Eye (tissue), 1 donor: ENCODE measurements around the gene PPP2R5A.
"Not testable (repeated sequence)": the region's sequence is repeated elsewhere in the genome, so short reads cannot be mapped to it uniquely, and the experiment has no call there.

ENCODE experiments used
- DNase-seq: peaks from one replicate; pipeline ENCODE4 v3.0.0-alpha.2; 2015

The PPP2R5A gene

GRCh38 chr1:212302745-212303383 is 17.7 kb downstream of the PPP2R5A start:
- no peak for DNase-seq

- no peak for DNase-seq
Measured at GRCh38 chr1:212305342-212305741, 20.1 kb downstream of the PPP2R5A start.

- DNase-seq: not testable (repeated sequence)
Measured at GRCh38 chr1:212305984-212306452, 20.8 kb downstream of the PPP2R5A start.

GRCh38 chr1:212309967-212310366 is 24.8 kb downstream of the PPP2R5A start:
- no peak for DNase-seq

- no peak for DNase-seq
Measured at GRCh38 chr1:212310383-212310782, 25.2 kb downstream of the PPP2R5A start.

- no peak for DNase-seq
Measured at GRCh38 chr1:212311836-212312497, 26.8 kb downstream of the PPP2R5A start.

- no peak for DNase-seq
Measured at GRCh38 chr1:212313616-212314015, 28.4 kb downstream of the PPP2R5A start.

- DNase-seq: no peak
Measured at GRCh38 chr1:212315184-212315583, 30.0 kb downstream of the PPP2R5A start.

- DNase-seq: no peak
Measured at GRCh38 chr1:212315907-212316306, 30.7 kb downstream of the PPP2R5A start.

- no peak for DNase-seq
Measured at GRCh38 chr1:212317916-212318315, 32.7 kb downstream of the PPP2R5A start.

GRCh38 chr1:212321031-212321430 is 35.8 kb downstream of the PPP2R5A start:
- DNase-seq: not testable (repeated sequence)

GRCh38 chr1:212323066-212323465 is 37.9 kb downstream of the PPP2R5A start:
- no peak for DNase-seq

GRCh38 chr1:212326541-212326940 is 41.3 kb downstream of the PPP2R5A start:
- DNase-seq: no peak

GRCh38 chr1:212328248-212328647 is 43.0 kb downstream of the PPP2R5A start:
- no peak for DNase-seq

- no peak for DNase-seq
Measured at GRCh38 chr1:212329105-212329504, 43.9 kb downstream of the PPP2R5A start.

GRCh38 chr1:212341090-212341489 is 55.9 kb downstream of the PPP2R5A start:
- DNase-seq: no peak

- DNase-seq: no peak
Measured at GRCh38 chr1:212344905-212345304, 59.7 kb downstream of the PPP2R5A start.

- no peak for DNase-seq
Measured at GRCh38 chr1:212346601-212347000, 61.4 kb downstream of the PPP2R5A start.

GRCh38 chr1:212351588-212352362 is 66.6 kb downstream of the PPP2R5A start:
- DNase-seq: no peak

GRCh38 chr1:212353181-212353580 is 68.0 kb downstream of the PPP2R5A start:
- DNase-seq: no peak

- no peak for DNase-seq
Measured at GRCh38 chr1:212354464-212354863, 69.3 kb downstream of the PPP2R5A start.

GRCh38 chr1:212355230-212355969 is 70.2 kb downstream of the PPP2R5A start:
- no peak for DNase-seq
